Activated B cell treated with CpG ODN at 0.5 μM for 24 hours (primary cell): Measurements from ENCODE around the gene DPF3. TPM values are rescaled to one million over a fixed set of nuclear protein-coding genes. Genes with fewer than 3 reads are reported as not detected.

Experiments
- ATAC-seq: fragments of 200-7000 bp; cut with Tn5 transposase; one replicate; pipeline ENCODE4 v1.10.0; 2021; ENCODE audit warnings: low read depth, mild to moderate bottlenecking, moderate library complexity
- CTCF ChIA-PET: fragments of 350-600 bp; sonication (Branson Sonifier 250); formaldehyde crosslinking; loops from one replicate; lab custom pipeline; 2021; ENCODE audit warnings: antibody characterized with exemption; lab: Charles Lee
- POLR2A ChIA-PET: fragments of 350-600 bp; sonication (Branson Sonifier 250); formaldehyde crosslinking; loops from one replicate; lab custom pipeline; 2021; ENCODE audit warnings: antibody characterized with exemption; lab: Charles Lee
- DNase-seq: peaks from one replicate; pipeline ENCODE4 v3.0.0; 2022
- H3K27ac Mint-ChIP-seq: one replicate; pipeline ENCODE4 v1.8.0; 2020; ENCODE audit warnings: mixed read lengths
- H3K27me3 Mint-ChIP-seq: one replicate; pipeline ENCODE4 v1.8.0; 2021; ENCODE audit warnings: mixed read lengths
- H3K36me3 Mint-ChIP-seq: one replicate; pipeline ENCODE4 v1.8.0; 2021; ENCODE audit warnings: low read depth, mixed read lengths
- H3K4me1 Mint-ChIP-seq: one replicate; pipeline ENCODE4 v1.8.0; 2021; ENCODE audit warnings: mixed read lengths
- H3K4me3 Mint-ChIP-seq: one replicate; pipeline ENCODE4 v1.8.0; 2020; ENCODE audit warnings: mild to moderate bottlenecking, mixed read lengths
- H3K9me3 Mint-ChIP-seq: one replicate; pipeline ENCODE4 v1.8.0; 2020; ENCODE audit warnings: mixed read lengths
- intact Hi-C: fragments of 100-400 bp; cut with micrococcal nuclease; formaldehyde crosslinking; loops from one replicate; pipeline ENCODE4 v1.15.1; 2024
- total RNA-seq: library from RNA; stranded (reverse); gene quantifications from 2 replicates; pipeline ENCODE4 v1.2.3, GENCODE V29; 2022
- TF ChIP-seq, protein P1 (sequence below): fragments of 200-600 bp; IDR thresholded peaks from one replicate; pipeline ENCODE4 v1.8.0; 2022; ENCODE audit warnings: antibody characterized with exemption, mild to moderate bottlenecking

The DPF3 gene
- total RNA-seq, 1 donor from 2014 or later: 3.5 TPM

DNA sequence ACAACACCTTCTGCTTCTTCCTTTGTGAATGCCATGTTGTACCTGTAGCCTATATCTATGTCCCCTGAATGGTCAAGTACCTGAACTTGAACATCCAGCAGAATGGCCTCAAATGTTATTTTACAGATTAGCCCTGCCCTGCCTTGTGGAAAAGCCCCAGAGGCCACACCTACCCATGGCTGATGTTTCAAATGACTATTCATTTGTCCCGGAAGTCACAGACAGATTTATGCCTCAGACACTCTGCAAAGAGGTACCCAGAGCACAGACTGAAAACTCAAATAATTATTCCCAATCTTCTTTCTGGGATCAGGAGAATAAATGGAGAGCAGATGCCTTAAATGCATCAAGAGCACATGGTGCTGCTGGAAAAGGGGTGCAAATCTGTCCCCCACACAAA, 13.0 kb upstream of the DPF3 start:
- H3K4me3 Mint-ChIP-seq: no peak overlapping the region
- no peak overlapping the region for H3K27ac Mint-ChIP-seq
- intact Hi-C loops: no loop called here
- DNase-seq (no peak), ATAC-seq (no peak)
- TF ChIP-seq, protein P1, sequence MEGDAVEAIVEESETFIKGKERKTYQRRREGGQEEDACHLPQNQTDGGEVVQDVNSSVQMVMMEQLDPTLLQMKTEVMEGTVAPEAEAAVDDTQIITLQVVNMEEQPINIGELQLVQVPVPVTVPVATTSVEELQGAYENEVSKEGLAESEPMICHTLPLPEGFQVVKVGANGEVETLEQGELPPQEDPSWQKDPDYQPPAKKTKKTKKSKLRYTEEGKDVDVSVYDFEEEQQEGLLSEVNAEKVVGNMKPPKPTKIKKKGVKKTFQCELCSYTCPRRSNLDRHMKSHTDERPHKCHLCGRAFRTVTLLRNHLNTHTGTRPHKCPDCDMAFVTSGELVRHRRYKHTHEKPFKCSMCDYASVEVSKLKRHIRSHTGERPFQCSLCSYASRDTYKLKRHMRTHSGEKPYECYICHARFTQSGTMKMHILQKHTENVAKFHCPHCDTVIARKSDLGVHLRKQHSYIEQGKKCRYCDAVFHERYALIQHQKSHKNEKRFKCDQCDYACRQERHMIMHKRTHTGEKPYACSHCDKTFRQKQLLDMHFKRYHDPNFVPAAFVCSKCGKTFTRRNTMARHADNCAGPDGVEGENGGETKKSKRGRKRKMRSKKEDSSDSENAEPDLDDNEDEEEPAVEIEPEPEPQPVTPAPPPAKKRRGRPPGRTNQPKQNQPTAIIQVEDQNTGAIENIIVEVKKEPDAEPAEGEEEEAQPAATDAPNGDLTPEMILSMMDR: no peak
- ChIA-PET POLR2A (no interaction called here), CTCF (interaction anchor here (1.0 to 5.0 kb wide), 3 partner anchors 388 to 391 kb away, joined by 3 to 236 read pairs (median 37); no protein-coding TSS in a partner anchor)
- H3K27me3 Mint-ChIP-seq: no peaks in the 10 kb centered on the region
- no peaks in the 10 kb centered on the region for H3K36me3 Mint-ChIP-seq
- H3K9me3 Mint-ChIP-seq: no peaks in the 10 kb centered on the region
- H3K4me1 Mint-ChIP-seq: peaks cover 17% of the 10 kb centered on the region

DNA sequence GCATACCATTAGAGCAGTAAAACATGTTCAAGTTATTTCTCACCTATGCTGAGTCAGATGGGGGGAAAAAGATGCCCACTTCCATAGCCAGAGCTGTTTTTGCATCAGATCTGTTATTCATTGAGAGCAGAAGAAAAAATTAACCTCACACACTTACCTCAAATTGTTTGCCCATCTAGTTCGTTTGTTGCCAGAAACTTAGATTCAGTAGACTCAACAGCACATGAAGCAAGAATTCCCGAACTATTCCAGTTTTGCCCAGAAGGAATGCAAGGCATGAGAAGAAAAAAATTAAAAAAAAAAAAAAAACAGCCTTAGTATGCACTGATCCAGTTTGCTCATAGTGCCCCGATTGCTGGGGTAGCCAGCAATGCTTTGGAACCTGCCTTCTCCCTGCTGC, 12.4 kb upstream of the DPF3 start:
- H3K4me3 Mint-ChIP-seq: no peak overlapping the region

DNA sequence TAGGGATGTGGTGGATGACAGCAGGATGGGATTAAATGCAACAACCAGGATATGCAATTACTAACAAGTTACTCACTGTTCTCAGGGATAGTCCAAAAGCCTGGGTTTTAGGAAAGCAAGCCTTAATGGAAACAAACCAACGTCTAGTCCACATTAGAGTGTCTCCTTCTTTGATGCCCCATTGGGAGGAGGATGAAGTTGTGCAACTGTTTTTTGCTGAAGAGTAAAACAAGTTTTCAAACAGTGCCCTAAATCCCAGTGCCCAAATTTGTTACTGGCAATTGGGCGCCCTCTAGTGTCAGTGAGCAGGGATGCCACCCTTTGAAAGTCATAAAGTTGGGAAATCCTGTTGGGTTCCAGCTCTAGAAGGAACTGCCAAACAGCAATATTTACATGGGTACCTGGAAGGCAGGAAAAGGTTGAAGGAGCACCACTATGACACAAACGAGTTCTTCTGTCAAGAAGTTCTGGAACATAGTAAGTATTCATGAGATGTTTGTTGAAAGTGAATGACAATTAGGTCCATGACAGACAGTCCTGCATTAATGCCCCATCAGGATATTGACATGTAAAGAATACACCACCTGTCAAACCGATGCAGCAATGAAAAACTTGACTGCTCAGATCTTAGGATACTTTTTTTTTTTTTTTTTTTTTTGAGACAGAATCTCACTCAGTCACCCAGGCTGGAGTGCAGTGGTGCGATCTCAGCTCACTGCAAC, 11.1 kb upstream of the DPF3 start:
- Mint-ChIP-seq H3K9me3 (no peaks in the 10 kb centered on the region), H3K27me3 (no peaks in the 10 kb centered on the region), H3K36me3 (no peaks in the 10 kb centered on the region), H3K4me3 (no peak overlapping the region), H3K27ac (no peak overlapping the region), H3K4me1 (peaks cover 17% of the 10 kb centered on the region)
- intact Hi-C loops: loop anchor here (1.0 kb wide), 4 partner anchors 11 to 388 kb away; partner anchors contain the start of genes DCAF4 and DPF3
- TF ChIP-seq, protein P1: no peak
- no peak for DNase-seq
- ChIA-PET CTCF (interaction anchor here (0.6 to 5.0 kb wide), 18 partner anchors 9 to 428 kb away, joined by 3 to 236 read pairs (median 4); partner anchors contain the start of gene DPF3), POLR2A (interaction anchor here (0.6 to 1.4 kb wide), 2 partner anchors 388 to 389 kb away, joined by 4 to 17 read pairs; no protein-coding TSS in a partner anchor)
- peak; percentile 79 for ATAC-seq

More for the DNA sequence above, 12.4 kb upstream of the DPF3 start:
- ATAC-seq: no peak
- TF ChIP-seq, protein P1: no peak
- H3K27ac Mint-ChIP-seq: no peak overlapping the region
- CTCF ChIA-PET: interaction anchor here (0.7 to 5.0 kb wide), 3 partner anchors 148 to 391 kb away, joined by 3 to 236 read pairs (median 8); no protein-coding TSS in a partner anchor
- DNase-seq: no peak
- H3K9me3 Mint-ChIP-seq: no peaks in the 10 kb centered on the region
- H3K4me1 Mint-ChIP-seq: peaks cover 17% of the 10 kb centered on the region
- H3K27me3 Mint-ChIP-seq: no peaks in the 10 kb centered on the region
- no peaks in the 10 kb centered on the region for H3K36me3 Mint-ChIP-seq
- intact Hi-C loops: no loop called here
- POLR2A ChIA-PET: no interaction called here

DNA sequence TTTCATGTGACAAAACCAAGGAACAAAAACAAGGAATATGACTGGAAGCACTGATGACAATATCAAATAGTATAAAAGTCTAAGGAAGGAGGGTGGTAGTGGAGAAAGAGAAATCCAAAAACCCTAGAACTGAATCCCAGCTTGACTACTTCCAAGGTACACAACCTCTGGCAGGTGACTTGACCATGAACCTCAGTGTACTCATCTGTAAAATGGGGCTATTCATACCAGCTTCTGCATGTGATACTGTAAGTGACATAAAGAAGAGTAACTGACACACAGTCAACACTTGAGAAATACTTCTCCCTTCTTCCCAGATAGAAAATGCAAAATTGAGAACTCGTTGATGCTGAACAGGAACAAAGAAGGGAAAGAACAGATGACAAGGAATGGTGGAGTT, 10.3 kb upstream of the DPF3 start:
- CTCF ChIA-PET: interaction anchor here (0.6 to 5.0 kb wide), 15 partner anchors 10 to 451 kb away, joined by 3 to 236 read pairs (median 5); partner anchors contain the start of gene DPF3
- Mint-ChIP-seq H3K36me3 (no peaks in the 10 kb centered on the region), H3K27ac (no peak overlapping the region), H3K4me1 (peaks cover 17% of the 10 kb centered on the region), H3K27me3 (no peaks in the 10 kb centered on the region), H3K9me3 (no peaks in the 10 kb centered on the region), H3K4me3 (no peak overlapping the region)
- POLR2A ChIA-PET: no interaction called here
- TF ChIP-seq, protein P1: no peak
- intact Hi-C loops: no loop called here
- ATAC-seq (no peak), DNase-seq (no peak)

DNA sequence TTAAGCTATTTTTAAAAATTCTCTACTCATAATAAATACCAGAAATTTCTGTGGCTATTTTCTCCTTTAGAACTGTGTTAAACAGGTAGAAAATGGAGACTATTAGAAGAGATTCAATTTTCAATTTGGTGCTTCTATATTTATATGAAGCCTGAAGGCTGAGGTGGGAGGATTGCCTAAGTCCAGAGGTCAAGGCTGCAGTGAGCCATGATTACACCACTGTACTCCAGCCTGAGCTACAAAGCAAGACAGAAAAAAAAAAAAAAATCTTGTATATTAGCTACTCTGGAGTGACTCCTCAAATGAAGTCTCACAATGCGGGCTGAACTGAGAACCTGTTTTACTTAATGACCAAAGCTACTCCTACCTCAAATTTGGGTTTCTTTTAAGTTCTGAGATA, 9.8 kb upstream of the DPF3 start:
- Mint-ChIP-seq H3K27ac (no peak overlapping the region), H3K9me3 (no peaks in the 10 kb centered on the region), H3K4me3 (no peak overlapping the region), H3K27me3 (no peaks in the 10 kb centered on the region), H3K36me3 (no peaks in the 10 kb centered on the region), H3K4me1 (peaks cover 17% of the 10 kb centered on the region)
- CTCF ChIA-PET: interaction anchor here (0.6 to 5.0 kb wide), 12 partner anchors 9 to 450 kb away, joined by 3 to 236 read pairs (median 5); partner anchors contain the start of gene DPF3
- DNase-seq: no peak
- TF ChIP-seq, protein P1: no peak
- no peak for ATAC-seq
- POLR2A ChIA-PET: no interaction called here
- intact Hi-C loops: no loop called here
